OCI-LY7 (cell line): ENCODE results near the gene NFKB1. TPM values are rescaled to one million over a fixed set of nuclear protein-coding genes. Genes with fewer than 3 reads are reported as not detected.
"Not testable (repeated sequence)": the region's sequence is repeated elsewhere in the genome, so short reads cannot be mapped to it uniquely, and the experiment has no call there.

Experiments used
- BruUV-seq: library from RNA; stranded (reverse); fragments of 400-500 nt; replicated peaks from 2 replicates; lab custom pipeline; 2021; lab: Mats Ljungman, UMichigan
- CTCF ChIA-PET: fragments of 300-600 bp; sonication (Branson Sonifier 250); formaldehyde crosslinking; loops from one replicate; lab custom pipeline; 2022; ENCODE audit warnings: antibody characterized with exemption; ENCODE audit not compliant: unreplicated experiment; lab: Charles Lee
- POLR2A ChIA-PET: fragments of 300-600 bp; sonication (Branson Sonifier 250); formaldehyde crosslinking; loops from one replicate; lab custom pipeline; 2022; ENCODE audit warnings: antibody characterized with exemption; lab: Charles Lee
- DNase-seq: peaks from one replicate; pipeline ENCODE4 v3.0.0-alpha.2; 2015; ENCODE audit warnings: low spot score
- H2AFZ ChIP-seq: fragments of 200-600 bp; sonication (generic), shearing (Covaris generic); 2 replicates; pipeline ENCODE4 v1.6.1; 2014; ENCODE audit warnings: mild to moderate bottlenecking, antibody characterized with exemption, low read length, moderate library complexity
- H3K27ac ChIP-seq: fragments of 200-600 bp; sonication (generic); 2 replicates; pipeline ENCODE4 v1.5.1; 2014; ENCODE audit warnings: mixed run types, low read depth, mild to moderate bottlenecking, moderate library complexity, low read length, inconsistent platforms; ENCODE audit not compliant: poor library complexity, severe bottlenecking
- H3K36me3 ChIP-seq: fragments of 200-600 bp; sonication (generic); 2 replicates; pipeline ENCODE4 v1.6.1; 2014; ENCODE audit warnings: mild to moderate bottlenecking, antibody characterized with exemption, low read length, moderate library complexity, mixed read lengths; ENCODE audit not compliant: insufficient read depth
- H3K4me1 ChIP-seq: fragments of 200-600 bp; sonication (generic); 2 replicates; pipeline ENCODE4 v1.5.1; 2014; ENCODE audit warnings: mild to moderate bottlenecking, low read length; ENCODE audit not compliant: insufficient read depth, poor library complexity, severe bottlenecking
- H3K4me2 ChIP-seq: fragments of 200-600 bp; sonication (generic); 2 replicates; pipeline ENCODE4 v1.6.1; 2014; ENCODE audit warnings: mild to moderate bottlenecking, low read length
- H3K4me3 ChIP-seq: fragments of 200-600 bp; sonication (generic); 2 replicates; pipeline ENCODE4 v1.5.1; 2014; ENCODE audit warnings: mild to moderate bottlenecking, low read depth, low read length; ENCODE audit not compliant: poor library complexity, severe bottlenecking
- H3K79me2 ChIP-seq: fragments of 200-600 bp; sonication (generic); 2 replicates; pipeline ENCODE4 v1.6.1; 2016; ENCODE audit warnings: low read depth, mild to moderate bottlenecking, low read length, moderate library complexity, mixed read lengths; ENCODE audit not compliant: insufficient read depth
- H3K9me2 ChIP-seq: fragments of 200-600 bp; sonication (generic); 2 replicates; pipeline ENCODE4 v1.6.1; 2016; ENCODE audit warnings: mild to moderate bottlenecking, low read length, mixed read lengths; ENCODE audit not compliant: insufficient read depth
- H3K9me3 ChIP-seq: fragments of 200-600 bp; sonication (generic); 2 replicates; pipeline ENCODE4 v1.6.1; 2014; ENCODE audit warnings: mild to moderate bottlenecking, mixed run types, low read length, mixed read lengths
- H4K20me1 ChIP-seq: fragments of 200-600 bp; sonication (generic); 2 replicates; pipeline ENCODE4 v1.6.1; 2014; ENCODE audit warnings: mild to moderate bottlenecking, antibody characterized with exemption, low read length, moderate library complexity, mixed read lengths; ENCODE audit not compliant: insufficient read depth
- CTCF ChIP-seq: fragments of 200-600 bp; sonication (generic); conservative IDR thresholded peaks from 2 replicates; pipeline ENCODE4 v1.5.1; 2014; ENCODE audit warnings: mild to moderate bottlenecking, antibody characterized with exemption, low read length, moderate library complexity, mixed read lengths
- EZH2phosphoT487 ChIP-seq: fragments of 200-600 bp; sonication (generic); IDR thresholded peaks from 2 replicates; pipeline ENCODE4 v1.6.1; 2018; ENCODE audit warnings: low read depth, borderline replicate concordance, mild to moderate bottlenecking, mixed run types, antibody characterized with exemption, low read length, moderate library complexity, mixed read lengths
- intact Hi-C: fragments of 100-400 bp; cut with micrococcal nuclease; formaldehyde crosslinking; loops from one replicate; pipeline ENCODE4 v1.10.0; 2022; ENCODE audit not compliant: unreplicated experiment
- total RNA-seq, 2 experiments: library from RNA; depleted of rRNA in 1 of 2; stranded (reverse); fragments of >200 nt in 1 of 2; shearing (Covaris generic) in 1 of 2; gene quantifications; 2 replicates each; pipeline ENCODE4 v1.2.3, GENCODE V29; 2014 to 2022

Gene NFKB1
- total RNA-seq, 2 experiments from 2014 or later, result 23.1 to 47.8 TPM

- ChIA-PET CTCF (no interaction called here), POLR2A (interaction anchor here (0.6 kb wide), 1 partner anchor 29 kb away, joined by 3 read pairs; no protein-coding TSS in a partner anchor)
- no peak for TF ChIP-seq CTCF
- TF ChIP-seq EZH2phosphoT487, result no peak
- DNase-seq, result no peak
- BruUV-seq, result no TSS peak
- H2AFZ ChIP-seq, result no peak overlapping the region
- intact Hi-C loops, result no loop called here
- H3K36me3 ChIP-seq, result no peaks in the 10 kb centered on the region
- no peak overlapping the region for H3K27ac ChIP-seq
- no peak overlapping the region for H3K4me3 ChIP-seq
- H3K4me1 ChIP-seq, result no peaks in the 10 kb centered on the region
- H4K20me1 ChIP-seq, result no peaks in the 10 kb centered on the region
- H3K9me2 ChIP-seq, result no peaks in the 10 kb centered on the region
- H3K4me2 ChIP-seq, result no peak overlapping the region
- no peaks in the 10 kb centered on the region for H3K9me3 ChIP-seq
- no peaks in the 10 kb centered on the region for H3K79me2 ChIP-seq
Observed at GRCh38 chr4:102483120-102483519, 18.0 kb upstream of the NFKB1 start.

GRCh38 chr4:102483990-102484692, 17.0 kb upstream of the NFKB1 start:
- H3K4me2 ChIP-seq, H3K4me3 ChIP-seq, CTCF ChIA-PET, H3K27ac ChIP-seq, H3K9me3 ChIP-seq, H2AFZ ChIP-seq, H3K79me2 ChIP-seq, H4K20me1 ChIP-seq, BruUV-seq, intact Hi-C loops, DNase-seq, H3K4me1 ChIP-seq, H3K36me3 ChIP-seq, H3K9me2 ChIP-seq: not testable (repeated sequence)
- POLR2A ChIA-PET, result interaction anchor here (0.6 kb wide), 1 partner anchor 30 kb away, joined by 3 read pairs; no protein-coding TSS in a partner anchor

GRCh38 chr4:102492531-102493241, 8.5 kb upstream of the NFKB1 start:
- Histone ChIP-seq H2AFZ (no peak overlapping the region), H3K79me2 (no peaks in the 10 kb centered on the region), H3K4me2 (no peak overlapping the region), H3K4me1 (no peaks in the 10 kb centered on the region), H3K4me3 (no peak overlapping the region), H3K36me3 (no peaks in the 10 kb centered on the region), H4K20me1 (no peaks in the 10 kb centered on the region), H3K9me2 (no peaks in the 10 kb centered on the region), H3K27ac (no peak overlapping the region), H3K9me3 (no peaks in the 10 kb centered on the region)
- POLR2A ChIA-PET, result interaction anchor here (1.8 kb wide), 1 partner anchor 7 kb away, joined by 8 read pairs; no protein-coding TSS in a partner anchor
- TF ChIP-seq EZH2phosphoT487 (no peak), CTCF (no peak)
- DNase-seq, result no peak
- CTCF ChIA-PET, result no interaction called here
- intact Hi-C loops, result no loop called here
- BruUV-seq, result no TSS peak
